ENCODE data around the gene BGLAP. TPM values are rescaled to one million over a fixed set of nuclear protein-coding genes. Genes with fewer than 3 reads are reported as not detected.

The BGLAP gene
- total and polyA plus RNA-seq, 2 of the 13 experiments (the other 11 are each of a cell fraction or from before 2014, with no cell fraction given): 0.62 to 1.6 TPM

DNA sequence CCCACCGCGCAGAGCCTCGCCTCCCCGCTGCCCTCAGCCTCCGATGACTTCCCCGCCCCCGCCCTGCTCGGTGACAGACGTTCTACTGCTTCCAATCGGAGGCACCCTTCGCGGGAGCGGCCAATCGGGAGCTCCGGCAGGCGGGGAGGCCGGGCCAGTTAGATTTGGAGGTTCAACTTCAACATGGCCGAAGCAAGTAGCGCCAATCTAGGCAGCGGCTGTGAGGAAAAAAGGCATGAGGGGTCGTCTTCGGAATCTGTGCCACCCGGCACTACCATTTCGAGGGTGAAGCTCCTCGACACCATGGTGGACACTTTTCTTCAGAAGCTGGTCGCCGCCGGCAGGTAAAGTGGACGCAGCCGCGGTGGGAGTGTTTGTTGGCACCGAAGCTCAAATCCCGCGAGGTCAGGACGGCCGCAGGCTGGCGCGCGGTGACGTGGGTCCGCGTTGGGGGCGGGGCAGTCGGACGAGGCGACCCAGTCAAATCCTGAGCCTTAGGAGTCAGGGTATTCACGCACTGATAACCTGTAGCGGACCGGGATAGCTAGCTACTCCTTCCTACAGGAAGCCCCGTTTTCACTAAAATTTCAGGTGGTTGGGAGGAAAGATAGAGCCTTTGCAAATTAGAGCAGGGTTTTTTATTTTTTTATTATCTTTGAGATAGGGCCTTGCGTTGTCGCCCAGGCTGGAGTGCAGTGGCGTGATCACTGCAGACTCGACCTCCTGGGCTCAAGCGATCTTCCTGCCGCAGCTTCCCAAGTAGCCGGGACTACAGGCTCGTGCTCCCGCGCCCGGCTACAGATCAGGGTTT is 28.9 kb upstream of the BGLAP start, which contains the start of gene PMF1 (continued):
- no peak for TF ChIP-seq ZNF703 (CRISPR knock-in tag; IDR thresholded peaks at IDR 0.05; ENCODE audit: borderline replicate concordance)
- TF ChIP-seq TBP (CRISPR knock-in tag; IDR thresholded peaks at IDR 0.05): no peak
- TF ChIP-seq KAT8 (CRISPR knock-in tag; IDR thresholded peaks at IDR 0.05): peak; percentile 93
- TF ChIP-seq ZC3H4 (CRISPR knock-in tag; IDR thresholded peaks at IDR 0.05; ENCODE audit: borderline replicate concordance): no peak; the same call in 1 of the 2 replicates
- TF ChIP-seq NKX3-1 (CRISPR knock-in tag; IDR thresholded peaks at IDR 0.05): peak; percentile 41; the same call in 1 of the 2 replicates
- TF ChIP-seq RBFOX2 (IDR thresholded peaks at IDR 0.05; ENCODE audit: low read depth, low read length): peak; percentile 95
- no peak; the same call in 1 of the 2 replicates for TF ChIP-seq MED13 (CRISPR knock-in tag; IDR thresholded peaks at IDR 0.05)
- peak; percentile 98 for TF ChIP-seq ZNF501 (CRISPR knock-in tag; IDR thresholded peaks at IDR 0.05)
- no peak for TF ChIP-seq EP300 (IDR thresholded peaks at IDR 0.05; ENCODE audit: low read depth in 2 of 2, low read length in 2 of 2)
- TF ChIP-seq EP300 (CRISPR knock-in tag; IDR thresholded peaks at IDR 0.05; ENCODE audit: borderline replicate concordance): peak; percentile 40; the same call in 1 of the 2 replicates
- no peak for TF ChIP-seq HNF4G (IDR thresholded peaks at IDR 0.05; ENCODE audit: borderline replicate concordance, low read depth, low read length)
- peak; percentile 63; the same call in 1 of the 2 replicates for TF ChIP-seq HNF4G (CRISPR knock-in tag; IDR thresholded peaks at IDR 0.05; ENCODE audit: borderline replicate concordance, low read depth)
- TF ChIP-seq SKI (IDR thresholded peaks at IDR 0.05; ENCODE audit: partially characterized antibody): no peak
- TF ChIP-seq YEATS2 (CRISPR knock-in tag; IDR thresholded peaks at IDR 0.05; ENCODE audit: borderline replicate concordance): peak; percentile 91
- TF ChIP-seq PHF20 (CRISPR knock-in tag; IDR thresholded peaks at IDR 0.05): peak; percentile 85
- TF ChIP-seq ZNF644 (CRISPR knock-in tag; IDR thresholded peaks at IDR 0.05; ENCODE audit: low read depth): no peak
- TF ChIP-seq CBX1 (IDR thresholded peaks at IDR 0.05; ENCODE audit: low read depth): no peak
- no peak for TF ChIP-seq JDP2 (CRISPR knock-in tag; IDR thresholded peaks at IDR 0.05; ENCODE audit: borderline replicate concordance)
- peak; percentile 87 for TF ChIP-seq TFDP2 (CRISPR knock-in tag; IDR thresholded peaks at IDR 0.05)
- TF ChIP-seq TRIM24 (CRISPR knock-in tag; IDR thresholded peaks at IDR 0.05): no peak
- 0 out of 2 replicates have a peak, but pooled peaks have one; percentile 7 for TF ChIP-seq ZBTB3 (CRISPR knock-in tag; IDR thresholded peaks at IDR 0.05; ENCODE audit: borderline replicate concordance, low read depth)
- peak; percentile 79 for TF ChIP-seq POGK (CRISPR knock-in tag; conservative IDR thresholded peaks at IDR 0.05)
- no peak for TF ChIP-seq MTF2 (CRISPR knock-in tag; IDR thresholded peaks at IDR 0.05; ENCODE audit: borderline replicate concordance)
- TF ChIP-seq ZNF747 (CRISPR knock-in tag; IDR thresholded peaks at IDR 0.05; ENCODE audit: borderline replicate concordance): no peak; the same call in 1 of the 2 replicates
- peak; percentile 88; the same call in 1 of the 2 replicates for TF ChIP-seq KMT2A (CRISPR knock-in tag; IDR thresholded peaks at IDR 0.05)
- TF ChIP-seq ZNF530 (CRISPR knock-in tag; IDR thresholded peaks at IDR 0.05; ENCODE audit: low read depth): no peak
- peak; percentile 16; the same call in 1 of the 2 replicates for TF ChIP-seq FOSL2 (CRISPR knock-in tag; IDR thresholded peaks at IDR 0.05)
- TF ChIP-seq MAZ (IDR thresholded peaks at IDR 0.05; ENCODE audit: borderline replicate concordance, low read depth, low read length): peak; percentile 21; the same call in 1 of the 2 replicates
- peak; percentile 46; the same call in 1 of the 2 replicates for TF ChIP-seq MAZ (CRISPR knock-in tag; IDR thresholded peaks at IDR 0.05; ENCODE audit: low read depth)

Measured in HepG2 (cell line).